ENCODE results near the gene USP4. TPM values are rescaled to one million over a fixed set of nuclear protein-coding genes. Genes with fewer than 3 reads are reported as not detected.

Gene USP4
- total and polyA plus RNA-seq, 2 experiments from 2014 or later, result 16.9 to 20.3 TPM

- no peak for TF ChIP-seq REST (IDR thresholded peaks at IDR 0.05; ENCODE audit: unreplicated experiment)
- TF ChIP-seq, protein P1, sequence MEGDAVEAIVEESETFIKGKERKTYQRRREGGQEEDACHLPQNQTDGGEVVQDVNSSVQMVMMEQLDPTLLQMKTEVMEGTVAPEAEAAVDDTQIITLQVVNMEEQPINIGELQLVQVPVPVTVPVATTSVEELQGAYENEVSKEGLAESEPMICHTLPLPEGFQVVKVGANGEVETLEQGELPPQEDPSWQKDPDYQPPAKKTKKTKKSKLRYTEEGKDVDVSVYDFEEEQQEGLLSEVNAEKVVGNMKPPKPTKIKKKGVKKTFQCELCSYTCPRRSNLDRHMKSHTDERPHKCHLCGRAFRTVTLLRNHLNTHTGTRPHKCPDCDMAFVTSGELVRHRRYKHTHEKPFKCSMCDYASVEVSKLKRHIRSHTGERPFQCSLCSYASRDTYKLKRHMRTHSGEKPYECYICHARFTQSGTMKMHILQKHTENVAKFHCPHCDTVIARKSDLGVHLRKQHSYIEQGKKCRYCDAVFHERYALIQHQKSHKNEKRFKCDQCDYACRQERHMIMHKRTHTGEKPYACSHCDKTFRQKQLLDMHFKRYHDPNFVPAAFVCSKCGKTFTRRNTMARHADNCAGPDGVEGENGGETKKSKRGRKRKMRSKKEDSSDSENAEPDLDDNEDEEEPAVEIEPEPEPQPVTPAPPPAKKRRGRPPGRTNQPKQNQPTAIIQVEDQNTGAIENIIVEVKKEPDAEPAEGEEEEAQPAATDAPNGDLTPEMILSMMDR (conservative IDR thresholded peaks at IDR 0.05; ENCODE audit: low read depth in 2 of 2), result no peak
- no peak for TF ChIP-seq EZH2phosphoT487 (IDR thresholded peaks at IDR 0.05; ENCODE audit: unreplicated experiment)
- TF ChIP-seq CREB1 (CRISPR knock-in tag; IDR thresholded peaks at IDR 0.05; ENCODE audit: low read depth), result no peak
These were observed 84.7 kb downstream of the USP4 start (continued) for GRCh38 chr3:49255112-49255511.

DNA sequence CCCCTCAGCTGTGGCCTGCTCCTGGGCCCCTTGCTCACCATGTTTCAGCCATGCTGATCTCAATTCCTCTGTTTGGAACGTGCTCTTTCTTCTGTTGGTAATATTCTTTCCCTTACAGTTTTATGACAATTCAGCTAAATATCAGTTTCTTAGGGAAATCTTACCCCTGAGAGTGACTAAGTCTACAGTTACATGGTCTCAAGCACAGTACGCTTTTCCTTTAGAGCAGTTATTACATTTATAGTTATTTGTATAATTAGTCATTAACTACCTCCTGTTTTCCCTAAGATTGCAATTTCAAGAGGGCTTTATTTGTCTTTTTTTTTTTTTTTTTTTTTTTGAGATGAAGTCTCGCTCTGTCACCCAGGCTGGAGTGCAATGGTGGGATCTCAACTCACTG, 86.3 kb downstream of the USP4 start:
- Histone ChIP-seq H3K36me3 (ENCODE audit: insufficient read depth) (no peaks in the 10 kb centered on the region), H3K9me2 (ENCODE audit: insufficient read depth) (no peaks in the 10 kb centered on the region), H3K27me3 (ENCODE audit: insufficient read depth) (no peaks in the 10 kb centered on the region), H3F3A (replicated peaks; ENCODE audit: low read depth) (no peaks in the 10 kb centered on the region), H4K20me1 (replicated peaks; ENCODE audit: insufficient read depth) (no peaks in the 10 kb centered on the region), H2AFZ (no peak overlapping the region), H3K4me2 (no peak overlapping the region), H3K27ac (ENCODE audit: low read depth) (no peak overlapping the region), H3K79me2 (replicated peaks; ENCODE audit: insufficient read depth) (no peaks in the 10 kb centered on the region), H3K4me3 (no peak overlapping the region), H3K4me1 (ENCODE audit: insufficient read depth) (no peaks in the 10 kb centered on the region)
- no peaks in the 10 kb centered on the region for H3K4me1 Mint-ChIP-seq
- no peak overlapping the region for H3K4me3 Mint-ChIP-seq
- H3K36me3 Mint-ChIP-seq (ENCODE audit: low read depth), result no peaks in the 10 kb centered on the region
- no peak overlapping the region for H3K27ac Mint-ChIP-seq
- no peak for ATAC-seq
- H3K9me3 Mint-ChIP-seq, result no peaks in the 10 kb centered on the region
- no peak for DNase-seq (ENCODE audit: low spot score)
- H3K27me3 Mint-ChIP-seq (ENCODE audit: insufficient read depth, low read depth, poor library complexity), result peaks cover 7% of the 10 kb centered on the region
- no peak for TF ChIP-seq REST (IDR thresholded peaks at IDR 0.05; ENCODE audit: unreplicated experiment)
- no peak for TF ChIP-seq EZH2 (IDR thresholded peaks at IDR 0.05; ENCODE audit: low read depth, unreplicated experiment)
- TF ChIP-seq, protein P1 (conservative IDR thresholded peaks at IDR 0.05; ENCODE audit: low read depth in 2 of 2), result no peak
- no peak for TF ChIP-seq JUNB (IDR thresholded peaks at IDR 0.05; ENCODE audit: unreplicated experiment)
- no peak for TF ChIP-seq STAT1 (IDR thresholded peaks at IDR 0.05; ENCODE audit: unreplicated experiment)
- no peak for TF ChIP-seq CREB1 (CRISPR knock-in tag; IDR thresholded peaks at IDR 0.05; ENCODE audit: low read depth)
- TF ChIP-seq ZNF114 (CRISPR knock-in tag; IDR thresholded peaks at IDR 0.05), result no peak
- TF ChIP-seq EZH2phosphoT487 (IDR thresholded peaks at IDR 0.05; ENCODE audit: unreplicated experiment), result no peak
- no peak for TF ChIP-seq NANOG (IDR thresholded peaks at IDR 0.05; ENCODE audit: borderline replicate concordance)
- TF ChIP-seq ETS1 (IDR thresholded peaks at IDR 0.05), result no peak
- TF ChIP-seq ZNF331 (CRISPR knock-in tag; IDR thresholded peaks at IDR 0.05; ENCODE audit: low read depth), result no peak
- TF ChIP-seq POLR2AphosphoS5 (IDR thresholded peaks at IDR 0.05; ENCODE audit: low read depth), result no peak

Measured in GM23338 (cell line).